GM12878 (cell line): ENCODE measurements around the gene FNDC8. TPM values are rescaled to one million over a fixed set of nuclear protein-coding genes. Genes with fewer than 3 reads are reported as not detected.

ENCODE experiments used
- ATAC-seq: fragments of 200-7000 bp; cut with Tn5 transposase; 3 replicates; pipeline ENCODE4 v1.9.1; 2020; ENCODE audit warnings: mild to moderate bottlenecking, moderate library complexity
- BruUV-seq: library from RNA; stranded (reverse); fragments of 400-500 nt; replicated peaks from 2 replicates; lab custom pipeline; 2021; lab: Mats Ljungman, UMichigan
- CTCF ChIA-PET: fragments of 300-600 bp; sonication (Branson Sonifier 250); formaldehyde crosslinking; extraction: SDS; loops from one replicate; lab custom pipeline; 2021; ENCODE audit warnings: inconsistent platforms; lab: Yijun Ruan, JAX
- POLR2A ChIA-PET: fragments of 350-600 bp; formaldehyde crosslinking; extraction: SDS; loops from one replicate; lab custom pipeline; 2021; ENCODE audit warnings: inconsistent platforms; lab: Charles Lee
- RAD21 ChIA-PET: fragments of 300-600 bp; sonication (Branson Sonifier 250); formaldehyde crosslinking; loops from one replicate; lab custom pipeline; 2023; ENCODE audit warnings: antibody characterized with exemption; ENCODE audit not compliant: unreplicated experiment; lab: Charles Lee
- SMC1A ChIA-PET: fragments of 300-600 bp; sonication (Branson Sonifier 250); formaldehyde crosslinking; loops from one replicate; lab custom pipeline; 2023; ENCODE audit not compliant: unreplicated experiment, uncharacterized antibody; lab: Charles Lee
- DNase-seq: peaks from one replicate; pipeline ENCODE4 v3.0.0-alpha.2; 2011; ENCODE audit warnings: low read depth, low spot score
- FAIRE-seq: peaks from 3 replicates; lab custom pipeline; 2011; peaks lifted over from hg19 to GRCh38; lab: Jason Lieb, UNC
- H2AFZ ChIP-seq: 2 replicates; pipeline ENCODE4 v1.6.0; 2011; ENCODE audit warnings: low read depth, low read length, control low read depth; ENCODE audit not compliant: control insufficient read depth
- H3K27ac ChIP-seq: 2 replicates; pipeline ENCODE4 v1.5.1; 2011; ENCODE audit warnings: control low read depth; ENCODE audit not compliant: control insufficient read depth, insufficient read depth
- H3K27me3 ChIP-seq, 2 experiments: replicated peaks in 1 of 2; 2 replicates each; pipeline versions ENCODE4 v1.6.0 to v1.6.1; 2011; ENCODE audit warnings: low read length in 1 of 2; ENCODE audit not compliant: control insufficient read depth in 2 of 2, insufficient read depth in 2 of 2
- H3K36me3 ChIP-seq, 2 experiments: 2 replicates each; pipeline ENCODE4 v1.5.1; 2011; ENCODE audit warnings: low read length in 1 of 2; ENCODE audit not compliant: control insufficient read depth in 2 of 2, insufficient read depth in 2 of 2
- H3K4me1 ChIP-seq: 2 replicates; pipeline ENCODE4 v1.6.1; 2011; ENCODE audit warnings: mild to moderate bottlenecking, low read length, moderate library complexity, mixed read lengths; ENCODE audit not compliant: control insufficient read depth, insufficient read depth
- H3K4me2 ChIP-seq: 2 replicates; pipeline ENCODE4 v1.6.0; 2011; ENCODE audit warnings: control low read depth; ENCODE audit not compliant: control insufficient read depth, insufficient read depth
- H3K4me3 ChIP-seq: fragments of 200-600 bp; sonication (generic); 2 replicates; pipeline ENCODE4 v1.5.1; 2016
- H3K79me2 ChIP-seq: 2 replicates; pipeline ENCODE4 v1.6.0; 2011; ENCODE audit warnings: low read length; ENCODE audit not compliant: control insufficient read depth, insufficient read depth
- H3K9ac ChIP-seq: 2 replicates; pipeline ENCODE4 v1.8.0; 2011; ENCODE audit warnings: low read length, control low read depth, mixed read lengths; ENCODE audit not compliant: control insufficient read depth, insufficient read depth
- H3K9me3 ChIP-seq: replicated peaks from 3 replicates; pipeline ENCODE4 v1.5.1; 2011; ENCODE audit warnings: mild to moderate bottlenecking, low read length; ENCODE audit not compliant: control insufficient read depth, insufficient read depth
- H4K20me1 ChIP-seq: 2 replicates; pipeline ENCODE4 v1.6.0; 2011; ENCODE audit not compliant: control insufficient read depth, insufficient read depth
- BMI1 ChIP-seq: fragments of 450-650 bp; IDR thresholded peaks from 2 replicates; pipeline ENCODE4 v1.6.1; 2016; ENCODE audit warnings: mild to moderate bottlenecking, moderate library complexity, borderline replicate concordance
- CHD2 ChIP-seq: IDR thresholded peaks from 2 replicates; pipeline ENCODE4 v1.6.1; 2011; ENCODE audit warnings: low read depth, low read length, improper control_type of control experiment, borderline replicate concordance
- HDAC2 ChIP-seq: fragments of 200-600 bp; sonication (generic); IDR thresholded peaks from 2 replicates; pipeline ENCODE4 v1.6.1; 2017
- JUND ChIP-seq: IDR thresholded peaks from 2 replicates; pipeline ENCODE4 v1.6.1; 2012; ENCODE audit warnings: low read depth, mild to moderate bottlenecking, low read length, improper control_type of control experiment, moderate library complexity
- MTA2 ChIP-seq: fragments of 450-650 bp; IDR thresholded peaks from 2 replicates; pipeline ENCODE4 v1.6.1; 2016; ENCODE audit warnings: low read depth, mild to moderate bottlenecking, moderate library complexity
- PAX8 ChIP-seq: fragments of 450-650 bp; IDR thresholded peaks from 2 replicates; pipeline ENCODE4 v1.6.1; 2017; ENCODE audit warnings: mild to moderate bottlenecking, moderate library complexity
- POLR2A ChIP-seq: IDR thresholded peaks from 2 replicates; pipeline ENCODE4 v1.6.1; 2011; ENCODE audit warnings: low read depth, mild to moderate bottlenecking, low read length
- RAD51 ChIP-seq: fragments of 450-650 bp; IDR thresholded peaks from 2 replicates; pipeline ENCODE4 v1.6.1; 2016; ENCODE audit warnings: moderate library complexity, mild to moderate bottlenecking, inconsistent platforms
- SUZ12 ChIP-seq: fragments of 200-600 bp; sonication (generic); IDR thresholded peaks from one replicate; pipeline ENCODE4 v1.6.1; 2018; ENCODE audit warnings: antibody characterized with exemption, mild to moderate bottlenecking; ENCODE audit not compliant: unreplicated experiment
- YY1 ChIP-seq: IDR thresholded peaks from 2 replicates; pipeline ENCODE4 v1.6.1; 2011; ENCODE audit warnings: low read depth, mild to moderate bottlenecking, low read length
- ZZZ3 ChIP-seq: IDR thresholded peaks from 2 replicates; pipeline ENCODE4 v1.6.1; 2011; ENCODE audit warnings: low read depth; ENCODE audit not compliant: control insufficient read depth, insufficient read length
- WGBS: methylation state at CpG from one replicate; pipeline ENCODE4 v1.1.6; 2016; ENCODE audit warnings: low lambda C conversion rate; ENCODE audit not compliant: insufficient replicate concordance, insufficient coverage; ENCODE audit errors: missing lambda C conversion rate; 5-methylcytosine and 5-hydroxymethylcytosine counted together
- in situ Hi-C: fragments of 300-500 bp; cut with MboI; formaldehyde crosslinking; loops from 9 replicates; pipeline ENCODE4 v1.14.3; 2018; ENCODE audit warnings: mixed read lengths
- intact Hi-C: fragments of 100-400 bp; cut with micrococcal nuclease; formaldehyde crosslinking; loops from one replicate; pipeline ENCODE4 v1.14.2; 2022; ENCODE audit not compliant: unreplicated experiment
- polyA plus RNA-seq, 11 experiments: library from polyadenylated mRNA; depleted of rRNA in 4 of 11; unstranded in 6 of 11; stranded (reverse) in 5 of 11; fragments of >200 nt; fragmentation: Nextera tagmentation in 4 of 11; fragmentation: Illumina TruSeq in 1 of 11; extraction: Ambion mirVana in 4 of 11; extraction: Trizol in 1 of 11; gene quantifications; 1 replicate in 1 of 11; 2 replicates in 10 of 11; pipeline versions ENCODE4 v1.2.1 to v1.2.3, GENCODE V29; 2011 to 2016; ENCODE audit warnings: inconsistent platforms in 2 of 11, missing spikeins in 2 of 11, low read depth in 1 of 11
- total RNA-seq, 4 experiments: library from RNA; depleted of rRNA in 3 of 4; stranded (reverse); fragments of >200 nt in 3 of 4; fragmentation: Illumina TruSeq in 1 of 4; extraction: Trizol in 1 of 4; gene quantifications; 2 replicates each; pipeline versions ENCODE4 v1.2.1 to v1.2.3, GENCODE V29; 2013 to 2021
- TF ChIP-seq, protein P1 (sequence below): IDR thresholded peaks from 2 replicates; pipeline ENCODE4 v1.6.1; 2011; ENCODE audit warnings: borderline replicate concordance, low read depth, mild to moderate bottlenecking, moderate library complexity, low read length; ENCODE audit not compliant: insufficient read depth, poor library complexity, severe bottlenecking
- TF ChIP-seq, protein P2 (sequence below): fragments of 450-650 bp; IDR thresholded peaks from 2 replicates; pipeline ENCODE4 v1.6.1; 2018; ENCODE audit warnings: borderline replicate concordance, mild to moderate bottlenecking; ENCODE audit not compliant: partially characterized antibody

Gene FNDC8
- total and polyA plus RNA-seq, 10 of the 15 experiments (the other 5 are each of a cell fraction or from before 2014, with no cell fraction given): 0.06 to 0.15 (median 0.11) TPM; not detected in 7

DNA sequence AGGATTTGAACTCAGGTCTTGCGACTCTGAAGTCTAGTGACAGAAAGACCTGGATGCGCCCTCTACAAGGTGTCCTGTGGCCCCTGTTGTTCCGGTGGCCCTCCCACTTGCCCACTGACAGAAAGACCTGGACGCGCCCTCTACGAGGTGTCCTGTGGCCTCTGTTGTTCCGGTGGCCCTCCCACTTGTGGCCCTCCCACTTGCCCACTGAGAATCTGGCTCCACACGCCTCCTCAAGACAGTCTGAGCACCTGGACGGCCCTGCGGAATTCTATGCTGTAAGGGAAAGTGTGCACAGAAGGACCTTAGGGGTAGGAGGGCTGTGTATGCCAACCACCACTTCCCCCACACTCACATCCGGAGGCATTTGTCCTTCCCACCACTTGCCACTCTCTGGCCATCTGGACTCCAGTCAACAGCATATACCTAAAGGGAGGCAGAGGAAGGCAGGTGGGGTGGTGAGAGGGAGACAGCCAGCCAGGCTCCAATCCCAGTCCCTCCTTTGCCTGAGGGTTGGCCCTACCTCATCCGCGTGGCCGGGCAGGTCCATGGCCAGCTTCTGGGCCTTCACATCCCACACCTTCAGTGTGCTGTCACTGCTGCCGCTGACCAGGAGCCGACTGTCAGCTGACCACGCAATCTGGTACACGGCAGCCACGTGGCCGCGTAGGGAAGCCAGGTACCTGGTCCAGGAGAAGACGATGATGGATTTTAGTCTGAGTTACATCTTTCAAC lies 11.6 kb downstream of the FNDC8 start:
- WGBS: 98% methylated on average over 20 of the region's 22 CpGs
- H3K4me2 ChIP-seq: no peak overlapping the region
- no peaks in the 10 kb centered on the region for H3K27me3 ChIP-seq
- no peak overlapping the region for H3K9ac ChIP-seq
- no peak overlapping the region for H3K27ac ChIP-seq
- DNase-seq (no peak), FAIRE-seq (no peak), ATAC-seq (no peak)
- no peaks in the 10 kb centered on the region for H4K20me1 ChIP-seq
- no peaks in the 10 kb centered on the region for H3K79me2 ChIP-seq
- TF ChIP-seq PAX8 (no peak), POLR2A (peak; percentile 46; the same call in 1 of the 2 replicates)
- H3K4me1 ChIP-seq: no peaks in the 10 kb centered on the region
- no TSS peak for BruUV-seq
- no peak overlapping the region for H2AFZ ChIP-seq
- peaks cover 37 to 40% of the 10 kb centered on the region in 2 experiments for H3K36me3 ChIP-seq
- intact Hi-C loops (no loop called here), in situ Hi-C loops (no loop called here)
- CTCF ChIA-PET: no interaction called here
- POLR2A ChIA-PET: no interaction called here
- H3K4me3 ChIP-seq: no peak overlapping the region
- no peaks in the 10 kb centered on the region for H3K9me3 ChIP-seq
- SMC1A ChIA-PET: no interaction called here
- RAD21 ChIA-PET: no interaction called here

GRCh38 chr17:35135322-35135721 lies 13.9 kb downstream of the FNDC8 start:
- H3K27ac ChIP-seq: no peak overlapping the region
- H3K79me2 ChIP-seq: peaks cover 5% of the 10 kb centered on the region
- H3K9ac ChIP-seq: no peak overlapping the region
- ChIA-PET CTCF (no interaction called here), RAD21 (no interaction called here)
- no peaks in the 10 kb centered on the region for H3K27me3 ChIP-seq
- no peaks in the 10 kb centered on the region for H3K9me3 ChIP-seq
- in situ Hi-C loops: no loop called here
- 84% methylated on average over 6 of the region's 6 CpGs for WGBS
- ATAC-seq (no peak), DNase-seq (no peak)
- H2AFZ ChIP-seq: no peak overlapping the region
- H3K36me3 ChIP-seq: peaks cover 39 to 42% of the 10 kb centered on the region in 2 experiments
- no peak overlapping the region for H3K4me2 ChIP-seq
- BruUV-seq: no TSS peak
- no peak for TF ChIP-seq HDAC2
- TF ChIP-seq ZZZ3: no peak
- TF ChIP-seq JUND: no peak
- TF ChIP-seq, protein P1, sequence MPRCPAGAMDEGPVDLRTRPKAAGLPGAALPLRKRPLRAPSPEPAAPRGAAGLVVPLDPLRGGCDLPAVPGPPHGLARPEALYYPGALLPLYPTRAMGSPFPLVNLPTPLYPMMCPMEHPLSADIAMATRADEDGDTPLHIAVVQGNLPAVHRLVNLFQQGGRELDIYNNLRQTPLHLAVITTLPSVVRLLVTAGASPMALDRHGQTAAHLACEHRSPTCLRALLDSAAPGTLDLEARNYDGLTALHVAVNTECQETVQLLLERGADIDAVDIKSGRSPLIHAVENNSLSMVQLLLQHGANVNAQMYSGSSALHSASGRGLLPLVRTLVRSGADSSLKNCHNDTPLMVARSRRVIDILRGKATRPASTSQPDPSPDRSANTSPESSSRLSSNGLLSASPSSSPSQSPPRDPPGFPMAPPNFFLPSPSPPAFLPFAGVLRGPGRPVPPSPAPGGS: no peak
- no peak for TF ChIP-seq RAD51
- TF ChIP-seq YY1: no peak
- TF ChIP-seq BMI1: no peak
- TF ChIP-seq CHD2: no peak
- TF ChIP-seq, protein P2, sequence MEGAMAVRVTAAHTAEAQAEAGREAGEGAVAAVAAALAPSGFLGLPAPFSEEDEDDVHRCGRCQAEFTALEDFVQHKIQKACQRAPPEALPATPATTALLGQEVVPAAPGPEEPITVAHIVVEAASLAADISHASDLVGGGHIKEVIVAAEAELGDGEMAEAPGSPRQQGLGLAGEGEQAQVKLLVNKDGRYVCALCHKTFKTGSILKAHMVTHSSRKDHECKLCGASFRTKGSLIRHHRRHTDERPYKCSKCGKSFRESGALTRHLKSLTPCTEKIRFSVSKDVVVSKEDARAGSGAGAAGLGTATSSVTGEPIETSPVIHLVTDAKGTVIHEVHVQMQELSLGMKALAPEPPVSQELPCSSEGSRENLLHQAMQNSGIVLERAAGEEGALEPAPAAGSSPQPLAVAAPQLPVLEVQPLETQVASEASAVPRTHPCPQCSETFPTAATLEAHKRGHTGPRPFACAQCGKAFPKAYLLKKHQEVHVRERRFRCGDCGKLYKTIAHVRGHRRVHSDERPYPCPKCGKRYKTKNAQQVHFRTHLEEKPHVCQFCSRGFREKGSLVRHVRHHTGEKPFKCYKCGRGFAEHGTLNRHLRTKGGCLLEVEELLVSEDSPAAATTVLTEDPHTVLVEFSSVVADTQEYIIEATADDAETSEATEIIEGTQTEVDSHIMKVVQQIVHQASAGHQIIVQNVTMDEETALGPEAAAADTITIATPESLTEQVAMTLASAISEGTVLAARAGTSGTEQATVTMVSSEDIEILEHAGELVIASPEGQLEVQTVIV: no peak
- no peak for TF ChIP-seq MTA2
- TF ChIP-seq SUZ12: no peak
- TF ChIP-seq, all 136 proteins: peak for 0
- no peaks in the 10 kb centered on the region for H4K20me1 ChIP-seq
- no peak overlapping the region for H3K4me3 ChIP-seq
- H3K4me1 ChIP-seq: no peaks in the 10 kb centered on the region
- intact Hi-C loops: no loop called here
- ChIA-PET POLR2A (no interaction called here), SMC1A (no interaction called here)
- FAIRE-seq: no peak
